Measurements from ENCODE around the gene NPIPB8.
"Not testable (repeated sequence)": the region's sequence is repeated elsewhere in the genome, so short reads cannot be mapped to it uniquely, and the experiment has no call there.

- TF ChIP-seq SMC3 (conservative IDR thresholded peaks at IDR 0.05; ENCODE audit: poor library complexity); CTCF (IDR thresholded peaks at IDR 0.05; ENCODE audit: poor library complexity, severe bottlenecking); POLR2AphosphoS5 (IDR thresholded peaks at IDR 0.05); EP300 (conservative IDR thresholded peaks at IDR 0.05; ENCODE audit: poor library complexity, severe bottlenecking); MXI1 (conservative IDR thresholded peaks at IDR 0.05; ENCODE audit: poor library complexity, severe bottlenecking): not testable (repeated sequence)
Observed at GRCh38 chr16:28668199-28668598, 30.3 kb downstream of the NPIPB8 start.
